Astrocyte (in vitro differentiated cells and primary cell): Measurements from ENCODE around the gene ZNF438.

Experiments used
- CTCF ChIP-seq: IDR thresholded peaks from 2 replicates; pipeline ENCODE4 v1.5.1; 2011; ENCODE audit warnings: low read depth, mild to moderate bottlenecking, inconsistent platforms, low read length, moderate library complexity; ENCODE audit not compliant: insufficient read depth
- EZH2 ChIP-seq: IDR thresholded peaks from 2 replicates; pipeline ENCODE4 v1.6.1; 2012; ENCODE audit warnings: mild to moderate bottlenecking, low read length, inconsistent platforms; ENCODE audit not compliant: insufficient read depth

DNA sequence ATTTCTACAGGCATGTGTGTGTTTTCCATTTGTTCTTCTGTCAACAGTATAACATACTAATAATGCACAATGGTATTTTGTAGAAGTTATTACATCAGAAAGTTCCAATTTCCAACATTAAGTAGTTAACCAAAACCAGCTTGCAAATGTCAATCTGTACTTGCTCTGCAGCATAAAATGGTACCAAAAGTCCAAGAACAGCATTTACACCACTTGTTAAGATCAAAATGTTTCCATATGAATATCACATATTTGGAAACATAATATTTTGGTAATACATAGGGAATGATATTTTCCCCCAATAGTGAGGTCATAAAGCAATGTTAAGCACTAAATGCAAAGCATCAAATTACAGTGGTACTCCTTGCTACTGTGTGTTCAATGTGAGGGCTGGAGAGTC lies 162.1 kb downstream of the ZNF438 start:
- TF ChIP-seq CTCF (no peak), EZH2 (no peak)
